ENCODE results near the gene ARHGEF6.

GRCh38 chrX:136745215-136746173 lies 35.2 kb downstream of the ARHGEF6 start:
- TF ChIP-seq POLR2AphosphoS5 (IDR thresholded peaks at IDR 0.05; ENCODE audit: low read depth) (no peak), CTCF (conservative IDR thresholded peaks at IDR 0.05; ENCODE audit: low read depth in 2 of 2) (no peak), EZH2phosphoT487 (IDR thresholded peaks at IDR 0.05; ENCODE audit: unreplicated experiment) (no peak), REST (IDR thresholded peaks at IDR 0.05; ENCODE audit: unreplicated experiment) (no peak), ZNF462 (CRISPR knock-in tag; IDR thresholded peaks at IDR 0.05) (no peak), EZH2 (IDR thresholded peaks at IDR 0.05; ENCODE audit: low read depth, unreplicated experiment) (no peak), CREB1 (CRISPR knock-in tag; IDR thresholded peaks at IDR 0.05; ENCODE audit: low read depth) (no peak), NANOG (IDR thresholded peaks at IDR 0.05; ENCODE audit: borderline replicate concordance) (no peak), STAT1 (IDR thresholded peaks at IDR 0.05; ENCODE audit: unreplicated experiment) (no peak), ETS1 (IDR thresholded peaks at IDR 0.05) (no peak), JUNB (IDR thresholded peaks at IDR 0.05; ENCODE audit: unreplicated experiment) (no peak)

Data from GM23338 (cell line).